T-cell (primary cell): ENCODE measurements around the gene MBD3L4. TPM values are rescaled to one million over a fixed set of nuclear protein-coding genes. Genes with fewer than 3 reads are reported as not detected.

Source experiments
- total RNA-seq, 35 experiments: library from RNA in 6 of 35; stranded (reverse) in 6 of 35; fragments of 120-200 nt in 1 of 35; gene quantifications; one replicate each; pipeline versions ENCODE4 v1.2.1 to v1.2.4 and lab custom pipeline; 2013 to 2026

Gene MBD3L4
- total RNA-seq, 5 donors from 2014 or later (not counting 1 experiment from before 2014, with no cell fraction given): not detected

Other genes with a start within 250 kb of the MBD3L4 start
- 1 to 10 TPM; 3.4 to 9.7 (median 3.7) TPM for gene ADGRE1, start 152.6 kb downstream of the MBD3L4 start, total RNA-seq
- gene MBD3L2B, start 18.7 kb downstream of the MBD3L4 start, total RNA-seq: not detected
- not detected for gene MBD3L5, start 9.6 kb downstream of the MBD3L4 start, total RNA-seq
- gene MBD3L2, start 9.1 kb upstream of the MBD3L4 start, total RNA-seq: not detected
- gene MBD3L3, start 18.5 kb upstream of the MBD3L4 start, total RNA-seq: not detected
- 10 to 100 TPM; 12.7 to 28.2 (median 24.6) TPM for gene ZNF557, start 29.5 kb upstream of the MBD3L4 start, total RNA-seq